HG03520 (cell line): ENCODE data around the gene SIN3B.

Source experiments
- ATAC-seq: cut with Tn5 transposase; IDR thresholded peaks from one replicate; pipeline ENCODE4 v1.9.1; 2021; ENCODE audit warnings: mild to moderate bottlenecking, moderate library complexity; ENCODE audit not compliant: unreplicated experiment

SIN3B gene

DNA sequence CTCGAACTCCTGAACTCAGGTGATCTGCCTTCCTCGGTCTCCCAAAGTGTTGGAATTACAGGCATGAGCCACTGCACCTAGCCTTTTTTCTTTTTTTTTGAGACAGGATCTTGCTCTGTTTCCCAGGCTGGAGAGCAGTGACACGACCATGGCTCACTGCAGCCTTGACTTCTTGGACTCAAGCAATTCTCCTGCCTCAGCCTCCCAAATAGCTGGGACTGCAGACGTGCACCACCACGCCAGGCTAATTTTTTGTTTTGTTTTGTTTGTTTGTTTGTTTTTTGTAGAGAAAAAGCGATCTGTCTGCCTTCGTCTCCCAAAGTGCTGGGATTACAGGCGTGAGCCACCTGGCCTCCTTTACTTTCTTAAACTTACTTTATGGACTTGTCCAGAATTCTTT, 6.5 kb upstream of the SIN3B start:
- no peak for ATAC-seq

DNA sequence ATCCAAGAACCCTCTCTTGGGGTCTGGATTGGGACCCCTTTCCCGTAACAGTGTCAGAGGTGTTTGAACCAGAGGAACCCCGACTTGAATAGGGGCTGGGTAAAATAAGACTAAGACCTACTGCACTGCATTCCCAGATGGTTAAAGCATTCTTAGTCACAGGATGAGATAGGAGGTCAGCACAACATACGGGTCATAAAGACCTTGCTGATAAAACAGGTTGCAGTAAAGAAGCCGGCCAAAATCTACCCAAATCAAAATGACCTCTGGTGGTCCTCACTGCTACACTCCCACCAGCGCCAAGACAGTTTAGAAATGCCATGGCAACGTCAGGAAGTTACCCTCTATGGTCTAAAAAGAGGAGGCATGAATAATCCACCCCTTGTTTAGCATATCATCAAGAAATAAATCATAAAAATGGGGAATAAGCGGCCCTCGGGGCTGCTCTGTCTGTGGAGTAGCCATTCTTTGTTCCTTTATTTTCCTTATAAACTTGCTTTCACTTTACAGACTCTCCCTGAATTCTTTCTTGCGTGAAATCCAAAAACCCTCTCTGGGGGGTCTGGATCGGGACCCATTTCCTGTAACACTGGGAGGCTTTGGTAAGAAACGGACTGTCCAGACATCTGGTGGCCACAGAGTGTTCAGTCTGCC, 4.4 kb upstream of the SIN3B start:
- ATAC-seq, result no peak

DNA sequence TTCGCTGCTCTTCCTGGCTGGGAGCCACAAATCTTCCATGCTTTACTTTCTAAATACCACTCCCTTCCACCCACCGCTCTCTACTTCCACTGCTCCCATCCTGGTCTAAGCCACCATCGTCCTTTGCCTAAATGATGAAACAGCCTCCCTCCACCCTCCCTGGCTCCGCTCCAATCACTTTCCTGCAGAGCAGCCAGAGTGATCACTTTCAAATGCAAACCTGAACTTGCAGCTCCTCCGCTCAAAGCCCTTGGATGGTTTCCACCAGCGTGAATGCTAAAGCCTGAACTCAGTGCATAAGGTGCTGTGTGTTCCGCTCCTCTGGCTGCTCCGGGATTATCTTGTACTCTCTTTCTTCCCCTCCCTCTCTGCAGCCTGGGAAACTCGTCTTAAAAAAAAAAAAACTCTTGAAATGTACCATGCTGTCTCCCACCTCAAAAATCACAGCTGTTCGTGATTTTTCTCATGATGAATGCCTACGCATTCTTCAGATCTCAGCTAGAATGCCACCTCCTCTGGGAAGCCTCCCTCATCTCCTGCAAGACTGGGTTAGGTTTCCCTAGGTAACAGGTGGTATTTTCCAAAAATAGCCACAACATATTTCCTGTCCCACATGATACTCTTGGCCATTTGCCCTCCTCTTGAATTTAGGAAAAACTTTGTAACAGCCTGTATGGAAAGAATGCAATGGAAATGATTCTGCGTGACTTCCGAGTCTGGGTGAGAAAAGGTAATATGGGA, 3.7 kb upstream of the SIN3B start:
- ATAC-seq, result no peak

DNA sequence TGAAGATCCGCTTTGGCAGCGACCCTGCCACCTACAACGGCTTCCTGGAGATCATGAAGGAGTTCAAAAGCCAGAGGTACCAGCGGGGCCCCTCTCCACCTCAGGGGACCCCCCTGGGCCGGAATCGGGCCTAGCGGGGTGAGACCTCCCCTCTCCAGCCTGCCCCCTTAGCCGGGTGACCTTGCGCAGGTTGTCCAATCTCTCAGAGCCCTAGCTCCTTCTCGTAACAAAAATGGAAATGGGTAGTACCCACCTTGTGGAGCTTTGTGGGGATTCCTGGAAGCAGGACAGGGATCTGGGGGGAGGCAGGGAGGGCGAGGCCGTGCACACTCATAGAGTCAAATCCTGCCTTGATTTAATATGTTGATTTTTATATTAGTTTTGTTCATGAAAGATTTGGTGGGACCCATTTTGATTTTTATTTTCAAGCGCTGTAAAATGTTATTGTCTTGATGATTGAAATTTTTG, 658 bp downstream of the SIN3B start:
- ATAC-seq, result no peak

DNA sequence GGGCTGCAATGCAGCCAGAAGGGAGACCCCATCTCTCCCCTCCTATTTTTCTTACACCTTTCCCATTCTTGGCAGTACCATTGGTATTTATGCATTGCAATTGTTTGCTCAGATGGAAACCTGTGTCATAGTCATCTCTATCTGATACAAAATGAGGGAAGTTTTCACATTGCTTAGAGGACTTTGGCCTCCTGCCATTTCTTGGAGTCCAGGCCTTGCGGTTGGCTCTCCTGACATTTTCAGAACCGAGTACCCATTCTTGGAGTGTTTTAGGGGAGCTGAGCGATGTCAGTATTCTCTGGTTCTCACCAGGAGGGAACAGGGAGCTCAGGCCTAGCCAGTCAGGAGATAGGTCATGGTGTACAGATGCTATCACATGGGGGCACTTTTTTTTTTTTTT, 1.5 kb downstream of the SIN3B start:
- no peak for ATAC-seq

DNA sequence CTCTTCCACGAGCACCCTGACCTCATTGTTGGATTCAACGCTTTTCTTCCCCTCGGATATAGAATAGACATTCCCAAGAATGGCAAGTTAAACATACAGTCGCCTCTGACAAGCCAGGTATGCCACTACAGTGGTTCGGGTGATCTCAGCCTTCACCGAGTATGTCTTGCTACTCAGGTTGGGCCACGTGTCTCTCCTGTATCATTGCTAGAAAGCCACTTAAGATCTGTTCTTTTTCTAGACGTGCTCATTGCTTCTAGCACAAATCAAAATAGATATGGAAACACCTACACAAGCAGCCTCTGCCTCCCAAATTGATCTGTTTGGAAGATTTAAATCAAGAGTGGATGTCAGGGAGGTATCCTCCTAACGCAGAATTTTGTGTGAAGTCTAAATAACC, 2.3 kb downstream of the SIN3B start:
- no peak for ATAC-seq

DNA sequence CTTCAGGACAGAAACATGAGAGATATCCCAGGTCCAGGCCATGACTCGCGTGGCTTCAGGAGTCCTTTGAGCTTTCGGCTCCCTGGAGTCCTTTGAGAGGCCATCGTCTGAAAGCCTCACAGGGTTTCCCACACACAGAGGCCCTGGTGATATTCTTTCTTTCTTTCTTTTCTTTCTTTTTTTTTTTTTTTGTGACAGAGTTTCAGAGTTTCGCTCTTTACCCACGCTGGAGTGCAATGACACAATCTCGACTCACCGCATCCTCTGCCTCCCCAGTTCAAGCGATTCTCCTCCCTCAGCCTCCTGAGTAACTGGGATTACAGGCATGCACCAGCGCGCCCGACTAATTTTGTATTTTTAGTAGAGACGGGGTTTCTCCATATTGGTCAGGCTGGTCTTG, 5.5 kb downstream of the SIN3B start:
- no peak for ATAC-seq

DNA sequence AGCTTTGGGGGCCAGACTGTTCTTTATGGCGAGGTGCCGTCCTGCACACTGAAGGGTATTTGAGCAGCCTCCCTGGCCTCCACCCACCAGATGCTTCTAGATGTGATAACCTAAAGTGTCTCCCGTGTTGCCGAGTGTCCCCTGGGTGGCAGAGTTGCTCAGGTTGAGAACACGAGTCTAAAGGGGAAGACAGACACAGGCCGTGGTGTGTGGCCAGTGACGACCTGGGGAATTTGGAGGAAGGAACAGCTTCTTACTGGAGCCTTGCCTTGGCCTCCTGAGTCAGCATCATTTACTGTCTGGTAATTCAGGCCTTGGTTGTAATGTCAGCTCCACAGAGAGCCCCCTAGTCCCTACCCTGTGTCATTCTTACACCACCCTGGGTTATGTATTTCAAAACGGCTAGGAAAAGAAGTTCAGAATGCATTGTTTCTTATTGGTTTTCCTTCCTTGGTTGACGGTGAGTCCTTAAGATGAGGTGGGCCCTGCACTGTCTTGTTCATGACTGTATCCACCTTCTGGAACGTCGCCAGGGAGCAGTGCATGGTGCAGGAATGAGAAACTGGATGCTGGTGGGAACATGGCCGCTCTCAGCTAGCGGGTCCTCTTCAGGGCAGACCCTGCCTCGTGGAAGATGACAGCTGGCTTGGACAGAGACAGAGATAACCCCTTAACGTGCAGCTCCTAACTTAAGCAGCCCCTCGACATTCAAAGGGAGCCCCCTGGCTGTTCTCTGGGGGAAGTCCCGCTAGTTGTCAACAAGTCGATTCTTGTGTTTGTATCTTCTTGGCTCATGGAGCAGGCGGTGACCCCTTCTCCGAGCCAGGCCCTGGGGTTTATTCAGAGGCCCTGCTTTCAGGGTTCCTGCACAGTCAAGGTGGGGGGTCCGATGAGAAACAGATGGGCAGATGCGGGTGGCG, 7.2 kb downstream of the SIN3B start:
- ATAC-seq, result no peak

DNA sequence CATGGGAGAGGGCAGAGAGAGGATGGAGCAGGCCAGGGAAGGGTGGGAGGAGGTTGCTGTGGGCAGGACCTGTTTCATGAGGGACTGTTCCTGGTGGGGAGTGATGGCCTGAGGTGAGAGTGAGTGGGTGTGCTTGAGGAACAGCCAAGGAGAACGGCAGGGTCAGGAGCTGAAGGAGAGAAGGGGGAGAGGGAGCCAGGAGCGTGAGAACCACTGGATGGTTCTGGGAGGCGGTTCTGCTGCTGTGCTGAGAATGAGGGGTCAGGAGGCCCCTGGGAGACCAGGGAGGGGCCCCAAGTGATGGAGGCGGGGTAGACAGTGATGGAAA, 7.8 kb downstream of the SIN3B start:
- no peak for ATAC-seq

DNA sequence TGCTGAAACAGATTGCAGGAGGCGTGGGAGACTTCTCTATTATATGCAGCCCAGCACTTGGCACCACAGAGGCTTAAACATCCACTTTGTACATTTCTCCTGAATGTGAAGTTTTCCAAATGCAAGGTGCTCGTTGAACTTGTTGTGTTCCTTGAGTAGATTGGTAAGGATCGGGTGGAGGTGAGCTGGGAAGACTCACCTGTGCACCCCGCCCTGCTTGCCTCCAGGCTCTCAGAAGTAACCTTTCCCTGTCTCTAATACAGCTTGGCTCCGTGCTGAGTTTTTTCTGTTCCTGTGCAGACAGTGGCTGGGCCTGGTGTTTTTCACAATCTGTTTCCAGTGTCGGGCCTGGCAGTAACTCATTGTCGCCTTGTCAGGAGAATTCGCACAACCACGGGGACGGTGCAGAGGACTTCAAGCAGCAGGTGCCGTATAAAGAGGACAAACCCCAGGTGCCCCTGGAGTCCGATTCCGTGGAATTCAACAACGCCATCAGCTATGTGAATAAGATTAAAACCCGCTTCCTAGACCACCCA, 12.3 kb downstream of the SIN3B start:
- no peak for ATAC-seq

DNA sequence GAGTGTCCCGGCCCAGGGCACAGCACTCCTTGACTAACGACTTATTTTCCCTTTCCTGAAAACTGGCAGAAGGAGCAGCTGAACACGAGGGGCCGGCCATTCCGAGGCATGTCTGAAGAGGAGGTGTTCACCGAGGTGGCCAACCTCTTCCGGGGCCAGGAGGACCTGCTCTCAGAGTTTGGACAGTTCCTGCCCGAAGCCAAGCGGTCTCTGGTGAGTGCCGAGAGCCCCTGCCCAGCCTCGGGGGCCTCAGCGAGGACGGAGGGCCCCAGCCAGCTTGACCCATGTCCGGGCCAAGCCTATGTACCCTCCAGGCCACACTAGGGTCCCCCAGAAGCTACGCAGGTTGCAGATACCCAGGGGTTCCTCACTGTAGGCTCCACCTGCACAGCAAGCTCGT, 17.7 kb downstream of the SIN3B start:
- no peak for ATAC-seq

DNA sequence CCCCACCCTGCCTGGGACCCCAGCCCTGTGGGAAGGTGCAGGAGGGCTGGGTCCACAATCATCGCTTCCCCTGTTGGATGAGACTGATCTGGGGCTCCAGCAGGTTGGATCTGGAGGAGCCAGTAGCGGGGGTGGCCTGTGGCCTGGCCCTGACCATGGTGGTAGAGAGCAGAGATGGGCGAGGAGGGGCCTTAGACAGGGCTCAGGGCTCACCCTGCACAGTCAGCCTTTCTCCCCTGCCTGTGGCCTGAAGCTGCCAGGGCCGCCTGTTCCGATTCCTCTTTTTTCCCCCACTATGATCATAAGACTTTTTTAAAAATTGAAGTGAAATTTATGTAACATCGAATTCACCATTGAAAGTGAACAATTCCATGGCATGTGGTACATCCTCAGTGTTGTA, 18.2 kb downstream of the SIN3B start:
- ATAC-seq, result no peak

DNA sequence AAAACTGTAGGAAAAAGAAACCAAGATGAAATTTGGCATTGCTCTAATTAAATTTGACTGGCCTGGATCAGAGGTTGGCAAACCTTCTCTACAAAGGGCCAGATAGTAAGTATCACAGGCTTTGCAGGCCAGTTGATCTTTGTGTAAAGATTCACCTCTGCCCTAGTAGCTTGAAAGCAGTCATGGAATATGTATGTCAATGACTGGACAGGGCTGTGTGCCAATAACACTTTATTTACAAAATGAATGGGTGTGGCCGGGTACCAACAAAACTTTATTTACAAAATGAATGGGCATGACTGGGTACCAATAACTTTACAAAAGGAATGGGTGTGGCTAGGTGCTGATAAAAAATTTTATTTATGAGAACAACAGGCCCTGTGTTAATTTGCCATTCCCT, 20.0 kb downstream of the SIN3B start:
- no peak for ATAC-seq

DNA sequence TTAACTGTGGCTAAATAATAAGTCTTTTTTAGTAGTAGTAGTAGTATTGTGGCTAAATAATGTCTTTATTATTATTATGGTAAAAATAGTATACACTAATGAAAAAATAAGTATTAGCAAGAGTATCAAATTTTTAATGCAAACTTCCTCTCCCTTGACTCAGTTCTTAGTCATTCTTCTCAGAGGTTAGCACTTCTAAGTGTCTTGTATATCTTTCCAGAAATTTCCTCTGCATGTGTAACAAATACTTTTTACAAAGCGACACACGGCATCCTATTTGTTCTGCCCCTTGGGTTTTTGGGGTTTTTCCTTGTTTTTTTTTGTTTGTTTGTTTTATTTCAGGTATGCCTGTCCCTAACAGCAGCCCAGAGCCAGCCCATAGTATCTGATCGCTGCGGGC, 20.9 kb downstream of the SIN3B start:
- ATAC-seq, result no peak

DNA sequence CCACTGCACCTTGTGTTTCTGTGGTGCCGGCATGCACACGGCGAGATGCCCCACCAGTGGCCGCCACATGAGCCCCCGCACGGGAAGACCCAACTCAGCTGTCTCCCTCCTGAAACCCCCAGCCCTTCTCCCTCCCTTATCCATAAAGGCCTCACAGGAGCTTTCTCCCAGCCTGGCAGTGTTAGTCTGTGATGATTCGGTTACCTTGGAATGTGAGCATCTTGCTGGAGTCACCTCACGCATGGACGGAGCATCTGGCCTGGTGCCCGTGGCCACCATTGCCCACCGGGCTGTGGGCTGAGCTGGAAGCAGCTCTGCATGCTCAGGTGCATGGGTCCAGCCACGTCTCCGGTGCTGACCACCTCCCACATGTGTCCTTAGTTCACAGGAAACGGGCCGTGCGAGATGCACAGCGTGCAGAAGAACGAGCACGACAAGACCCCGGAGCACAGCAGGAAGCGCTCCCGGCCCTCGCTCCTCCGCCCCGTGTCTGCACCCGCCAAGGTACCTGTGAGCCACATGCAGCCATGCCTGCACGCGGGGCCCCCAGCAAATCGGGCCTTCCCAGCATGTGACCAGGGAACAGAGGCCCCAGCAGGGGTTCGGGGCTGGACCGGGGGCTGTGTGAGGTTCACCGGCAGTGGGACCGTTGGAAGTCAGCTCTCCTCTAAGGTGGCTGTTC, 22.0 kb downstream of the SIN3B start:
- no peak for ATAC-seq

DNA sequence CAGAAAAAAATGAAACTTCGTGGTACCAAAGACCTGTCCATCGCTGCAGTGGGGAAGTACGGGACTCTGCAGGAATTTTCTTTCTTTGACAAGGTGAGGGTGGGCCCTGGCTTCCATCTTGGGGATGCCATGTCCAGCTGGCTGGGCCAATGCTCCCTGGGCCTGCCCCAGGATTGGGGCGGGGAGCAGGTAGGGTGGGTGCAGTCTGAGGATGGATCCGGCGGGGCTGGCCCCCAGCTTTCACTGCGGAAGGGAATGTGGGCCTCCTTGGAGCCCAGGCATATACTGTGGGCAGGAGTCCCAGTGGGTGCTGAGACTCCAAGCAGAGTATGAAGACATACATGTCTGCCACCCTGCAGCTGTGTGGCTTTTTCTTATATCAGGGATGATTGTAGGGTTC, 23.9 kb downstream of the SIN3B start:
- no peak for ATAC-seq

DNA sequence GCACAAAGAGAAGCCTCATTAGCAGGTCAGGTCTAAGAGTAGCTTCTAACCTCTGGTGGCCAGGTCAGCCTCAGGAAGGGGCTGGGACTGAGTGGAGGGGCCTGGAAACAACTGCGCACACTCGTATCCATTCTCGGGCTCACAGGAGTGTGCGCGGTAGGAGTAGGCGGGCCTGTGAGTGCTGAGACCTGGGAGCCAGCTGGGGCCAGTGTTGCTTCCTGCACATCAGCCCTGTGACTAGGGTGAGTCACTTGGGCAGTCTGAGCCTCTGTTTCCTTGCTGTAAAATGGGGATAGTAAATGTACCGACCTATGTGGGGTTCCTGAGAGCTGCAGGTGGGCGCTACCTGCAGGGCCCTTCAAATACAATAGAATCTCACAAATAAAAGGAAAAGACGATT, 26.9 kb downstream of the SIN3B start:
- ATAC-seq, result no peak

DNA sequence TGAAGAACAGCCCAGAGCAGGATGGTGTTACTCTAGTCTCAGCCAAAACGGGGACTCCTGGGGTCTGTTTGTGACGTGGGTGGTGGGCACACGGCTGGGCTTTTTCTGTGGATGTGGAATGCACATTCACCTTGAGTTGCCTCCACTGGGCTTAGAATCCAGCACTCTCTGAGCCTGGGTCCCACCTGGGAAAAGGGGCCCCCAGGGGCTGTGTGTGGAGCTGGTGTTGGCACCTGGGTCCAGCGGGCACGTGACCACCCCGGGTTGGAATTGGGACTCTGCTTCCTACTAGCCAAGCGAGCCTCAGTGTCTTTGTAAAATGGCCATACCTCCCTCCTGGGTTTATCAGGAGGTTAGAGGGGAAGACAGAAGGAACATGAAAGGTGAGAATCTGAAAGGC, 30.4 kb downstream of the SIN3B start:
- no peak for ATAC-seq

DNA sequence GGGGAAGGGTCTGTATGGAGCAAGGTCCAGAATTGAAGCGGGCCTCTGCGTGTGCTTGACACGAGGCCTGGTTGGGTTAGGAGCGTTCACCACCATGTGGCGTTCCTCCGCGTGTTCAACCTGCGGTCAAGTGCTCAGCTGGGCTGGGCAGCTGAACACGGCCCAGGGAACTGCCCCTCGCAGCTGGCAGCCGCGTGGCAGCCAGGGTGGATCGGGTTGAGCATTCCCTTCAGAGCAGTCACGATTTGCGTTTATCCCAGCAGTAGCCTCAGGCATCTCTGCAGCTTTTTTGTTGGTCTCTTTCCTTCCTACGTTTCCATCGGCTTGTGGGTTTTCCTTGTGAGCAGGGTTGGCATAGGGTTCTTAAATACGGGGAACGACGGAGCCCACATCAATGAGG, 30.9 kb downstream of the SIN3B start:
- no peak for ATAC-seq

DNA sequence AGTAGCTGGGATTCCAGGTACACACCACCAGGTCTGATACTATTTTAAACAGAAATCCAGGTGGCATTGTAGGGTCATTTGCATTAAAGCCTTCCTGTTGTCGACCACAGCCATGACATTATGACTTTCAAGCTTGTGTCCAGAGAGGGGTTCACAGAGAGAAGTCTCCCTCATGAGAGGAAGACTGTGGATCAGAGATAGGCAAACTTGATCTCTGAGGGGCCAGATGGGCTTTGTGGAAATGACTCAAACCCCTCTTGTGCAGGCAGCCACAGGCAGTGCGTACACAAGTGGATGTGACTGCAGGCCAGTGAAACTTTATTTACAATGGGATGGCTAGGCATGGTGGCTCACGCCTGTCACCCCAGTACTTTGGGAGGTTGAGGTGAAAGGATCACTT, 31.8 kb downstream of the SIN3B start:
- no peak for ATAC-seq

DNA sequence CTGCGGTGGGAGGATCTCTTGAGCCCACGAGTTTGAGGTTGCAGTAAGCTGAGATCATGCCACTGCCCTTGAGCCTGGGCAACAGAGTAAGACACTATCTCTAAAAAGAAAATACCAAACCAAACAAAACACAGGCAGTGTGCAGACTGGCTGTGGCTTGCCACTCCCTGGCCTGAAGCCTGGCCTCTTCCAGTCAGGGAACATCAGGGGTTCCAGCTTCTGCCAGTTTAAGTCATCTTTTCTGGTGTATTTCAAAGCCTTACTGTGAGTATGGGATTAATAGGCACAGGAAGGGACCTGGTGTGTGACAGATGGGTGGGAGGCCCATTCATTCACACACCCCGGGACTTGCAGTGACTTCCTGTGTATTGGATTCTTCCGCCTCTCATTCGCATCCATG, 32.6 kb downstream of the SIN3B start:
- no peak for ATAC-seq
